NK-92 (cell line): Measurements from ENCODE around the gene SENP7.
"Not testable (repeated sequence)": the region's sequence is repeated elsewhere in the genome, so short reads cannot be mapped to it uniquely, and the experiment has no call there.

Experiments used
- DNase-seq: peaks from one replicate; lab custom pipeline; 2025; ENCODE audit not compliant: unreplicated experiment; lab: John Stamatoyannopoulos, UW

SENP7 gene

GRCh38 chr3:101458387-101458786 is 54.6 kb downstream of the SENP7 start:
- no peak for DNase-seq

GRCh38 chr3:101454629-101455028 is 58.4 kb downstream of the SENP7 start:
- no peak for DNase-seq

GRCh38 chr3:101453961-101454360 is 59.1 kb downstream of the SENP7 start:
- DNase-seq = no peak

GRCh38 chr3:101438641-101439040 is 74.4 kb downstream of the SENP7 start:
- not testable (repeated sequence) for DNase-seq

- DNase-seq = no peak
These were observed 79.4 kb downstream of the SENP7 start for GRCh38 chr3:101433652-101434051.

GRCh38 chr3:101423984-101424888 is 88.8 kb downstream of the SENP7 start:
- DNase-seq = no peak

- no peak for DNase-seq
These were observed 94.2 kb downstream of the SENP7 start for GRCh38 chr3:101418851-101419250.

- no peak for DNase-seq
These were observed 98.9 kb downstream of the SENP7 start for GRCh38 chr3:101414121-101414520.

- no peak for DNase-seq
These were observed 99.4 kb downstream of the SENP7 start for GRCh38 chr3:101413656-101414055.

GRCh38 chr3:101391413-101391950 is 121.5 kb downstream of the SENP7 start:
- DNase-seq = no peak

- DNase-seq = no peak
These were observed 124.3 kb downstream of the SENP7 start for GRCh38 chr3:101388706-101389105.

- DNase-seq = no peak
These were observed 125.7 kb downstream of the SENP7 start for GRCh38 chr3:101387351-101387750.

GRCh38 chr3:101384426-101384825 is 128.6 kb downstream of the SENP7 start:
- no peak for DNase-seq

- no peak for DNase-seq
These were observed 129.4 kb downstream of the SENP7 start for GRCh38 chr3:101383656-101384055.

- no peak for DNase-seq
These were observed 129.8 kb downstream of the SENP7 start for GRCh38 chr3:101383156-101383575.

- no peak for DNase-seq
These were observed 131.2 kb downstream of the SENP7 start for GRCh38 chr3:101381809-101382208.

- no peak for DNase-seq
These were observed 133.2 kb downstream of the SENP7 start for GRCh38 chr3:101379658-101380376.

GRCh38 chr3:101377796-101378195 is 135.2 kb downstream of the SENP7 start:
- DNase-seq = no peak

GRCh38 chr3:101377209-101377608 is 135.8 kb downstream of the SENP7 start:
- no peak for DNase-seq

GRCh38 chr3:101375586-101375985 is 137.4 kb downstream of the SENP7 start:
- no peak for DNase-seq

- no peak for DNase-seq
These were observed 150.6 kb downstream of the SENP7 start for GRCh38 chr3:101362406-101362805.

GRCh38 chr3:101351829-101352228 is 161.2 kb downstream of the SENP7 start:
- no peak for DNase-seq
